Stomach (tissue), 4 donors: Measurements from ENCODE around the gene KIRREL3.

ENCODE experiments used
- CTCF ChIP-seq, 7 experiments: fragments of 450-650 bp in 4 of 7; fragments of 200-600 bp in 3 of 7; sonication (generic) in 3 of 7; IDR thresholded peaks; one replicate each; pipeline ENCODE4 v1.5.1; 2016 to 2019; ENCODE audit warnings: antibody characterized with exemption in 7 of 7, control low read depth in 2 of 7, mild to moderate bottlenecking in 1 of 7
- POLR2A ChIP-seq, 4 donors: fragments of 450-650 bp; IDR thresholded peaks; one replicate each; pipeline ENCODE4 v1.6.1; 2016; ENCODE audit warnings: antibody characterized with exemption in 4 of 4, control low read depth in 2 of 4, mild to moderate bottlenecking in 1 of 4, moderate library complexity in 1 of 4
- POLR2AphosphoS5 ChIP-seq, 3 donors: sonication (generic); formaldehyde crosslinking; IDR thresholded peaks; one replicate each; pipeline ENCODE4 v1.6.1; 2016; ENCODE audit warnings: antibody characterized with exemption in 3 of 3

GRCh38 chr11:126830216-126830806 is 170.3 kb downstream of the KIRREL3 start:
- TF ChIP-seq CTCF (IDR thresholded peaks at IDR 0.05) (no peak), POLR2AphosphoS5 (IDR thresholded peaks at IDR 0.05) (no peak), POLR2A (IDR thresholded peaks at IDR 0.05) (no peak)
